OCI-LY3 (cell line): ENCODE measurements around the gene TLL2.

ENCODE experiments used
- H2AFZ ChIP-seq: fragments of 200-600, 300-600 bp; shearing (Covaris generic); 2 replicates; pipeline ENCODE4 v1.6.0; 2014; ENCODE audit warnings: antibody characterized with exemption, low read depth, low read length
- H3K27ac ChIP-seq: fragments of 200-600, 300-600 bp; sonication (generic); 2 replicates; pipeline ENCODE4 v1.5.1; 2014; ENCODE audit warnings: mild to moderate bottlenecking, low read length, moderate library complexity, mixed read lengths
- H3K27me3 ChIP-seq: fragments of 200-600, 300-600 bp; sonication (generic); 2 replicates; pipeline ENCODE4 v1.6.1; 2014; ENCODE audit warnings: low read depth, low read length, mixed read lengths
- H3K36me3 ChIP-seq: fragments of 200-600, 300-600 bp; sonication (generic); replicated peaks from 2 replicates; pipeline ENCODE3; 2014; ENCODE audit warnings: low read depth, low read length, mixed read lengths
- H3K4me1 ChIP-seq: fragments of 300-600, 200-600 bp; sonication (generic); 2 replicates; pipeline ENCODE4 v1.6.1; 2014; ENCODE audit warnings: low read length, mixed read lengths
- H3K4me2 ChIP-seq: fragments of 200-600, 300-600 bp; sonication (generic); 2 replicates; pipeline ENCODE4 v1.6.1; 2014; ENCODE audit warnings: low read length, mixed read lengths
- H3K4me3 ChIP-seq: fragments of 300-600, 200-600 bp; sonication (generic); 2 replicates; pipeline ENCODE4 v1.5.1; 2014; ENCODE audit warnings: antibody characterized with exemption, mild to moderate bottlenecking, low read length, moderate library complexity
- H3K79me2 ChIP-seq: fragments of 300-600, 200-600 bp; shearing (Covaris generic); 2 replicates; pipeline ENCODE4 v1.6.1; 2014; ENCODE audit warnings: mild to moderate bottlenecking, low read length, mixed read lengths
- H3K9ac ChIP-seq: fragments of 300-600, 200-600 bp; shearing (Covaris generic); 2 replicates; pipeline ENCODE4 v1.6.0; 2014; ENCODE audit warnings: mild to moderate bottlenecking, low read length, moderate library complexity
- H3K9me3 ChIP-seq: fragments of 200-600, 300-600 bp; shearing (Covaris generic); 2 replicates; pipeline ENCODE4 v1.6.1; 2014; ENCODE audit warnings: low read length, mixed read lengths; ENCODE audit not compliant: insufficient read depth
- H4K20me1 ChIP-seq: fragments of 200-600, 300-600 bp; sonication (generic); 2 replicates; pipeline ENCODE4 v1.6.1; 2016; ENCODE audit warnings: low read length, mixed read lengths; ENCODE audit not compliant: insufficient read depth
- EZH2phosphoT487 ChIP-seq: fragments of 200-600 bp; shearing (Covaris generic); IDR thresholded peaks from 2 replicates; pipeline ENCODE4 v1.6.1; 2018; ENCODE audit warnings: antibody characterized with exemption, mixed run types, low read depth
- TF ChIP-seq, protein P1 (sequence below): fragments of 200-600, 300-600 bp; sonication (generic); IDR thresholded peaks from 2 replicates; pipeline ENCODE4 v1.5.1; 2014; ENCODE audit warnings: antibody characterized with exemption, low read length, low read depth

TLL2 gene

DNA sequence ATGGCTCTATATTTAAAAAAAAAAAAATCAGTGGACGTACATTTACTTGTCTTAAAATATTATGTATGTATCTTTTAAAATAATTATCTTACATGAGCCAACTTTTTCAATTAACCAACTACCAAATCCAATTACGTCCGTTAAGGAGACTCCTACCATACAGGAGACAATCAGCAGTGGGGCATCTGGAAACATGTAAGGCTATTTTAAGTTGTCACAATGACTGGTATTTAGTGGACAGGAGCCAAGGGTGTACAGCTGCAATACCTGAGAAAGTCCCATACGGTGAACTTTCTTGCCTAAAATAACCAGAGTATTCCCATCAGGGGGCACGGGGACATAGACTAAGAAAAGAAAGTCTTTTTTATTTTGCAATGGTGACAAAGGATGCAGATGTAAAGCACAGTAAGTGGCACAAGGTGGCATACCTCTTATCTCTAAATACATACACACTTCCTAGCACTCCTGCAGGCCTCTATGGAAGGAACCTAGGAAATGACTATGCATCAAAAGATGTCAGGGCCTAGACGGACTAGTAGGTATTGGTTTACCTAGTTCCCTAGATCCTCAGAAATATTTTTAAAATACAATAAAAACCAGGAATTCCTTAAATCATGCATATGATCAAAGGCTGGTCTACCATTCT is 16.0 kb upstream of the TLL2 start:
- H3K79me2 ChIP-seq = no peaks in the 10 kb centered on the region
- no peaks in the 10 kb centered on the region for H3K9me3 ChIP-seq
- H4K20me1 ChIP-seq = peaks cover 3% of the 10 kb centered on the region; the same call in 1 of the 2 replicates
- H3K27ac ChIP-seq = no peak overlapping the region
- H3K4me1 ChIP-seq = no peaks in the 10 kb centered on the region
- TF ChIP-seq EZH2phosphoT487 = no peak
- TF ChIP-seq, protein P1, sequence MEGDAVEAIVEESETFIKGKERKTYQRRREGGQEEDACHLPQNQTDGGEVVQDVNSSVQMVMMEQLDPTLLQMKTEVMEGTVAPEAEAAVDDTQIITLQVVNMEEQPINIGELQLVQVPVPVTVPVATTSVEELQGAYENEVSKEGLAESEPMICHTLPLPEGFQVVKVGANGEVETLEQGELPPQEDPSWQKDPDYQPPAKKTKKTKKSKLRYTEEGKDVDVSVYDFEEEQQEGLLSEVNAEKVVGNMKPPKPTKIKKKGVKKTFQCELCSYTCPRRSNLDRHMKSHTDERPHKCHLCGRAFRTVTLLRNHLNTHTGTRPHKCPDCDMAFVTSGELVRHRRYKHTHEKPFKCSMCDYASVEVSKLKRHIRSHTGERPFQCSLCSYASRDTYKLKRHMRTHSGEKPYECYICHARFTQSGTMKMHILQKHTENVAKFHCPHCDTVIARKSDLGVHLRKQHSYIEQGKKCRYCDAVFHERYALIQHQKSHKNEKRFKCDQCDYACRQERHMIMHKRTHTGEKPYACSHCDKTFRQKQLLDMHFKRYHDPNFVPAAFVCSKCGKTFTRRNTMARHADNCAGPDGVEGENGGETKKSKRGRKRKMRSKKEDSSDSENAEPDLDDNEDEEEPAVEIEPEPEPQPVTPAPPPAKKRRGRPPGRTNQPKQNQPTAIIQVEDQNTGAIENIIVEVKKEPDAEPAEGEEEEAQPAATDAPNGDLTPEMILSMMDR = no peak
- H3K9ac ChIP-seq = no peak overlapping the region
- no peaks in the 10 kb centered on the region for H3K27me3 ChIP-seq
- H2AFZ ChIP-seq = no peak overlapping the region
- H3K36me3 ChIP-seq = peaks cover 9% of the 10 kb centered on the region
- H3K4me2 ChIP-seq = no peak overlapping the region
- no peak overlapping the region for H3K4me3 ChIP-seq

DNA sequence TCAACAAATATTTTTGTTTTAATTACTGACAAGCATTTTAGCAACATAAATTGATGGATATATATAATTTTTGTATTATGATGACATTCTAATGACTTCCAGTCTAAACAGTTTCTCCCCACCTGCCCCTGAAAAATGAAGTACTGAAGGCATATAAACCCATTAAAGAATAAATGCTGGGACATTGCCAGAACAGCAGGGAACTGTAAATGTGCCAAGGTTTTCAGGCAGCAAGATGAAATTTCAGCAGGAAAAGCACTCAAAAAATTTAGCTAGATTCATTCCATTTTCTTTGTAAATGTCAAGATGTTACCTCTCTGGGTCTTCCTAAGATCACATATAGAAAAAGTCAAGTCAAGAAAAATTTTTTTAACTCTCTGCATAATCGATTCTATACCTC is 11.0 kb upstream of the TLL2 start:
- Histone ChIP-seq H2AFZ (no peak overlapping the region), H3K4me3 (no peak overlapping the region), H3K79me2 (no peaks in the 10 kb centered on the region), H3K4me1 (no peaks in the 10 kb centered on the region), H3K9me3 (no peaks in the 10 kb centered on the region), H3K27me3 (no peaks in the 10 kb centered on the region), H3K9ac (no peak overlapping the region), H3K27ac (no peak overlapping the region), H3K36me3 (peaks cover 27% of the 10 kb centered on the region), H4K20me1 (peaks cover under 1% of the 10 kb centered on the region), H3K4me2 (no peak overlapping the region)
- TF ChIP-seq, protein P1 = no peak
- TF ChIP-seq EZH2phosphoT487 = no peak

DNA sequence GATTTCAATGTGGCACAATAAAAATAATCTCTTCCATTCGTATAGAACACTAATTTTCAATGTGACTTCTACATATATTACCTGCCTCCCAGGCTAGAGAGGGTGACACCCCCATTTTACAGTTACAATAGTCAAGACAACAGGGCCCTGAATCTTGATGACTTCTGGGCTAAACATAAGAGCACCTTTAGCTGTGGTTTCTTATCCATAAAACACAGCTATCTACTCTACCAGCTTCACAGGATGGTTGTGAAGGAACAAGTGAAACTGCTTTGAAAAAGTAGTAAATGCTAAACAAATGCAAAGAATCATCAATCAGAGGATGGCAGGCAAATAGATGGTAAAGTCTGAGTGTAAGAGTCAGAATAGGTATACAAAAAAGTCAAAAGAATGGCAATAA is 3.6 kb upstream of the TLL2 start:
- H4K20me1 ChIP-seq = peaks cover 8% of the 10 kb centered on the region; the same call in 1 of the 2 replicates
- no peaks in the 10 kb centered on the region for H3K9me3 ChIP-seq
- no peak overlapping the region for H3K4me3 ChIP-seq
- TF ChIP-seq, protein P1 = no peak
- no peak for TF ChIP-seq EZH2phosphoT487
- H2AFZ ChIP-seq = no peak overlapping the region
- no peak overlapping the region for H3K27ac ChIP-seq
- H3K27me3 ChIP-seq = peaks cover 18% of the 10 kb centered on the region
- no peak overlapping the region for H3K4me2 ChIP-seq
- peaks cover 10% of the 10 kb centered on the region for H3K4me1 ChIP-seq
- H3K36me3 ChIP-seq = peaks cover 15% of the 10 kb centered on the region
- no peaks in the 10 kb centered on the region for H3K79me2 ChIP-seq
- H3K9ac ChIP-seq = no peak overlapping the region

DNA sequence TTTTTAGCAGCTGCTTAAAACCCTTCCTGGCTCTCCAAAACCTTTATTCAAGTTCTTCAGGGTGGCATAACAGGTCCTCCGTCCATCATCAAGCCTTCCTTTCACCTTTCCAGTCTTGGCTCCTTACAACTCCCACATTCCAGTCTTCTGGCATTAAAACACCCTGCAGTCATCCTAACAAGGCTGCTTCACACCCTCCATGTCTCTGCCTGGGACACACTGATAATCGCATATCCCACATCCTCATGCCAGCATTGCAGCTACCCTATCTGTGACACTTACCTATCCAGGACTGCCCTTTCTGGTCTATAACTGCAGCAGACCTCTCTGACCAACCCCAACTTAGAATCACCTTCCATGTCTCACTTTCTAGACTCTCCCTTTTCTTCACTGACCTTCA is 2.6 kb upstream of the TLL2 start:
- Histone ChIP-seq H3K27ac (no peak overlapping the region), H2AFZ (no peak overlapping the region), H3K4me1 (peaks cover 12% of the 10 kb centered on the region), H3K36me3 (peaks cover 9% of the 10 kb centered on the region), H3K27me3 (peaks cover 28% of the 10 kb centered on the region), H3K4me3 (no peak overlapping the region), H3K79me2 (no peaks in the 10 kb centered on the region), H3K9ac (no peak overlapping the region), H3K9me3 (no peaks in the 10 kb centered on the region), H4K20me1 (peaks cover 11% of the 10 kb centered on the region; the same call in 1 of the 2 replicates), H3K4me2 (no peak overlapping the region)
- TF ChIP-seq, protein P1 = no peak
- TF ChIP-seq EZH2phosphoT487 = no peak
